Endothelial cell of umbilical vein (primary cell): ENCODE results near the gene EPHA4. TPM values are rescaled to one million over a fixed set of nuclear protein-coding genes. Genes with fewer than 3 reads are reported as not detected.
A peak's percentile ranks its signal among the peaks of the same experiment; 100 is the strongest.

Source experiments
- BruUV-seq: library from RNA; stranded (reverse); fragments of 400-500 nt; replicated peaks from 2 replicates; lab custom pipeline; 2021; lab: Mats Ljungman, UMichigan
- CTCF ChIA-PET: fragments of 300-600, 350-600 bp; sonication (Branson Sonifier 250); formaldehyde crosslinking; loops from one replicate; lab custom pipeline; 2021; ENCODE audit warnings: antibody characterized with exemption, inconsistent platforms; lab: Charles Lee
- POLR2A ChIA-PET: fragments of 300-600, 350-600 bp; sonication (Branson Sonifier 250); formaldehyde crosslinking; loops from one replicate; lab custom pipeline; 2021; ENCODE audit warnings: antibody characterized with exemption, inconsistent platforms; lab: Charles Lee
- DNase-seq: peaks from one replicate; pipeline ENCODE4 v3.0.0-alpha.2; 2011; ENCODE audit warnings: low read depth, low spot score
- FAIRE-seq: peaks from 2 replicates; lab custom pipeline; 2011; peaks lifted over from hg19 to GRCh38; lab: Jason Lieb, UNC
- H2AFZ ChIP-seq: 2 replicates; pipeline ENCODE4 v1.6.0; 2012; ENCODE audit warnings: low read depth, low read length, control low read depth, inconsistent platforms
- H3K27ac ChIP-seq: 2 replicates; pipeline ENCODE4 v1.5.1; 2011; ENCODE audit warnings: low read depth, mild to moderate bottlenecking, control low read depth, low read length, moderate library complexity; ENCODE audit not compliant: insufficient read depth
- H3K27me3 ChIP-seq, 2 experiments: 2 replicates each; pipeline versions ENCODE4 v1.6.0 to v1.6.1; 2011; ENCODE audit warnings: low read length in 2 of 2, mixed read lengths in 1 of 2; ENCODE audit not compliant: control insufficient read depth in 2 of 2, insufficient read depth in 2 of 2
- H3K36me3 ChIP-seq, 2 experiments: 2 replicates in 1 of 2; 3 replicates in 1 of 2; pipeline ENCODE4 v1.5.1; 2011; ENCODE audit warnings: low read length in 2 of 2, mild to moderate bottlenecking in 1 of 2, moderate library complexity in 1 of 2; ENCODE audit not compliant: control insufficient read depth in 2 of 2, insufficient read depth in 2 of 2; ENCODE audit errors: extremely low read depth in 1 of 2
- H3K4me1 ChIP-seq: 3 replicates; pipeline ENCODE4 v1.5.1; 2011; ENCODE audit warnings: mild to moderate bottlenecking, low read length; ENCODE audit not compliant: control insufficient read depth, insufficient read depth; ENCODE audit errors: extremely low read depth
- H3K4me2 ChIP-seq: 2 replicates; pipeline ENCODE4 v1.6.1; 2011; ENCODE audit warnings: low read length, control low read depth, mixed read lengths; ENCODE audit not compliant: insufficient read depth
- H3K4me3 ChIP-seq, 3 experiments: fragments of 200-600 bp in 1 of 3; sonication (generic), shearing (Covaris generic) in 1 of 3; replicated peaks in 1 of 3; 2 replicates each; pipeline ENCODE4 v1.5.1; 2011 to 2016; ENCODE audit warnings: control low read depth in 3 of 3, low read length in 3 of 3, mild to moderate bottlenecking in 2 of 3, inconsistent platforms in 1 of 3, low read depth in 1 of 3, moderate library complexity in 1 of 3; ENCODE audit not compliant: insufficient read depth in 1 of 3
- H3K79me2 ChIP-seq: 2 replicates; pipeline ENCODE4 v1.6.0; 2012; ENCODE audit warnings: low read length, inconsistent platforms; ENCODE audit not compliant: control insufficient read depth, insufficient read depth
- H3K9ac ChIP-seq: replicated peaks from 2 replicates; pipeline ENCODE3; 2011; ENCODE audit warnings: low read length, control low read depth; ENCODE audit not compliant: insufficient read depth; ENCODE audit errors: extremely low read depth
- H3K9me1 ChIP-seq: replicated peaks from 3 replicates; pipeline ENCODE4 v1.6.0; 2011; ENCODE audit warnings: mild to moderate bottlenecking, low read length; ENCODE audit not compliant: control insufficient read depth, insufficient read depth; ENCODE audit errors: extremely low read depth
- H3K9me3 ChIP-seq: replicated peaks from 2 replicates; pipeline ENCODE4 v1.5.1; 2012; ENCODE audit warnings: low read length, inconsistent platforms; ENCODE audit not compliant: control insufficient read depth, insufficient read depth
- H4K20me1 ChIP-seq: replicated peaks from 2 replicates; pipeline ENCODE3; 2011; ENCODE audit warnings: mild to moderate bottlenecking, low read length; ENCODE audit not compliant: control insufficient read depth, insufficient read depth; ENCODE audit errors: extremely low read depth
- CTCF ChIP-seq, 2 donors: IDR thresholded peaks; 1 replicate in 1 of 2; 2 replicates in 1 of 2; pipeline ENCODE4 v1.5.1; 2011; ENCODE audit warnings: low read length in 2 of 2, mild to moderate bottlenecking in 2 of 2, moderate library complexity in 2 of 2, control low read depth in 1 of 2, inconsistent platforms in 1 of 2, low read depth in 1 of 2; ENCODE audit not compliant: insufficient read depth in 1 of 2; ENCODE audit errors: extremely low read depth in 1 of 2
- EZH2 ChIP-seq: IDR thresholded peaks from 2 replicates; pipeline ENCODE4 v1.6.1; 2012; ENCODE audit warnings: borderline replicate concordance, low read depth, mild to moderate bottlenecking, moderate library complexity, low read length, inconsistent platforms; ENCODE audit not compliant: severe bottlenecking
- FOS ChIP-seq: IDR thresholded peaks from 2 replicates; pipeline ENCODE4 v1.6.1; 2011; ENCODE audit warnings: mild to moderate bottlenecking, low read length, moderate library complexity, borderline replicate concordance; ENCODE audit not compliant: insufficient read depth
- GATA2 ChIP-seq: IDR thresholded peaks from 2 replicates; pipeline ENCODE4 v1.7.0; 2011; ENCODE audit warnings: low read depth, mild to moderate bottlenecking, moderate library complexity, mixed read lengths, low read length; ENCODE audit not compliant: insufficient read length, insufficient read depth
- JUN ChIP-seq: IDR thresholded peaks from 2 replicates; pipeline ENCODE4 v1.6.1; 2011; ENCODE audit warnings: borderline replicate concordance, low read depth; ENCODE audit not compliant: insufficient read length, insufficient read depth
- MAX ChIP-seq: IDR thresholded peaks from 2 replicates; pipeline ENCODE4 v1.6.1; 2011; ENCODE audit not compliant: insufficient read depth, insufficient read length
- MYC ChIP-seq: IDR thresholded peaks from one replicate; pipeline ENCODE4 v1.6.1; 2011; ENCODE audit warnings: mild to moderate bottlenecking, low read depth, low read length
- POLR2A ChIP-seq: IDR thresholded peaks from 2 replicates; pipeline ENCODE4 v1.6.1; 2012; ENCODE audit warnings: low read depth, mild to moderate bottlenecking, control low read depth, low read length
- POLR2AphosphoS5 ChIP-seq: IDR thresholded peaks from 2 replicates; pipeline ENCODE4 v1.6.1; 2012; ENCODE audit warnings: low read depth, mild to moderate bottlenecking, control low read depth, low read length, moderate library complexity; ENCODE audit not compliant: insufficient read depth
- dilution Hi-C: fragments of 300-500 bp; cut with MboI; formaldehyde crosslinking; loops from one replicate; pipeline ENCODE4 v1.15.0; 2019; ENCODE audit warnings: low sequenced_read_pairs; ENCODE audit not compliant: extremely low pct_ligation_motif_present
- intact Hi-C: fragments of 100-400 bp; cut with micrococcal nuclease; formaldehyde crosslinking; loops from one replicate; pipeline ENCODE4 v1.10.0; 2022
- polyA plus RNA-seq, 4 experiments: library from polyadenylated mRNA; depleted of rRNA in 3 of 4; stranded (reverse) in 3 of 4; unstranded in 1 of 4; fragments of >200 nt; gene quantifications; 2 replicates each; pipeline versions ENCODE4 v1.2.1 to v1.2.3, GENCODE V29; 2011 to 2012; ENCODE audit warnings: missing spikeins in 1 of 4
- total RNA-seq: library from RNA; stranded (reverse); gene quantifications from 2 replicates; pipeline ENCODE4 v1.2.3, GENCODE V29; 2021

The EPHA4 gene
- total and polyA plus RNA-seq, 2 donors (not counting 3 experiments of a cell fraction or from before 2014, with no cell fraction given), result 11.9 to 19.8 TPM

GRCh38 chr2:221567809-221568208 lies 4.3 kb downstream of the EPHA4 start:
- Histone ChIP-seq H3K27ac (no peak overlapping the region), H3K79me2 (peaks cover 17% of the 10 kb centered on the region), H3K9ac (no peak overlapping the region), H3K4me3 (no peak overlapping the region), H3K4me2 (no peak overlapping the region), H4K20me1 (no peaks in the 10 kb centered on the region), H3K27me3 (no peaks in the 10 kb centered on the region), H3K9me1 (no peaks in the 10 kb centered on the region), H3K36me3 (no peaks in the 10 kb centered on the region), H3K4me1 (no peaks in the 10 kb centered on the region), H3K9me3 (no peaks in the 10 kb centered on the region), H2AFZ (no peak overlapping the region)
- no peak for FAIRE-seq
- intact Hi-C loops (no loop called here), dilution Hi-C loops (no loop called here)
- TF ChIP-seq POLR2AphosphoS5, result no peak
- TF ChIP-seq MAX, result no peak
- BruUV-seq, result no TSS peak
- no peak for DNase-seq
- POLR2A ChIA-PET, result no interaction called here
- CTCF ChIA-PET, result no interaction called here

GRCh38 chr2:221567231-221567760 lies 4.8 kb downstream of the EPHA4 start:
- Histone ChIP-seq H3K9me1 (no peaks in the 10 kb centered on the region), H3K4me2 (no peak overlapping the region), H2AFZ (no peak overlapping the region), H3K79me2 (peaks cover 19% of the 10 kb centered on the region), H3K27ac (no peak overlapping the region), H3K4me3 (no peak overlapping the region), H3K4me1 (no peaks in the 10 kb centered on the region), H3K36me3 (no peaks in the 10 kb centered on the region), H3K27me3 (no peaks in the 10 kb centered on the region), H3K9ac (no peak overlapping the region), H4K20me1 (no peaks in the 10 kb centered on the region), H3K9me3 (no peaks in the 10 kb centered on the region)
- ChIA-PET CTCF (interaction anchor here (1.0 kb wide), 1 partner anchor 208 kb away, joined by 3 read pairs; no protein-coding TSS in a partner anchor), POLR2A (no interaction called here)
- no peak for TF ChIP-seq POLR2A
- no peak for TF ChIP-seq GATA2
- TF ChIP-seq FOS, result no peak
- no peak for TF ChIP-seq MYC
- TF ChIP-seq CTCF (IDR thresholded peaks at IDR 0.05; ENCODE audit: extremely low read depth in 1 of 2, insufficient read depth in 1 of 2, low read depth in 1 of 2, low read length in 2 of 2), result no peak
- TF ChIP-seq EZH2, result no peak
- no peak for TF ChIP-seq JUN
- no peak for TF ChIP-seq POLR2AphosphoS5
- dilution Hi-C loops (no loop called here), intact Hi-C loops (no loop called here)
- no peak for DNase-seq
- FAIRE-seq, result peak; percentile 15
- BruUV-seq, result no TSS peak
